ENCODE measurements around the gene SRSF1.

SRSF1 gene

GRCh38 chr17:57954397-57955182 is 52.5 kb downstream of the SRSF1 start:
- no peaks in the 10 kb centered on the region for H3K9me3 ChIP-seq (ENCODE audit: control insufficient read depth, low read length)
- H3K27ac ChIP-seq (ENCODE audit: insufficient read depth, low read depth, low read length, poor library complexity, severe bottlenecking), result no peak overlapping the region
- H3K4me3 ChIP-seq (ENCODE audit: insufficient read depth, low read depth, low read length), result peak overlapping the region; percentile 64
- H3K4me1 ChIP-seq (ENCODE audit: control insufficient read depth, insufficient read depth, low read length), result peaks cover 21% of the 10 kb centered on the region
- H3K27me3 ChIP-seq (ENCODE audit: control insufficient read depth, insufficient read depth, low read length, poor library complexity, severe bottlenecking), result peaks cover 32% of the 10 kb centered on the region
- 0% methylated on average over 85 of the region's 85 CpGs for WGBS, 2 experiments
- H3K36me3 ChIP-seq (ENCODE audit: control insufficient read depth, insufficient read depth, low read length), result no peaks in the 10 kb centered on the region

- H3K36me3 ChIP-seq (ENCODE audit: control insufficient read depth, insufficient read depth, low read length), result no peaks in the 10 kb centered on the region
- peak overlapping the region; percentile 64 for H3K4me3 ChIP-seq (ENCODE audit: insufficient read depth, low read depth, low read length)
- 55 to 57% methylated on average over 12 to 13 of the region's 13 CpGs for WGBS, 2 experiments
- peaks cover 22% of the 10 kb centered on the region for H3K4me1 ChIP-seq (ENCODE audit: control insufficient read depth, insufficient read depth, low read length)
- no peak overlapping the region for H3K27ac ChIP-seq (ENCODE audit: insufficient read depth, low read depth, low read length, poor library complexity, severe bottlenecking)
- H3K9me3 ChIP-seq (ENCODE audit: control insufficient read depth, low read length), result no peaks in the 10 kb centered on the region
- peaks cover 32% of the 10 kb centered on the region for H3K27me3 ChIP-seq (ENCODE audit: control insufficient read depth, insufficient read depth, low read length, poor library complexity, severe bottlenecking)
Measured at GRCh38 chr17:57953705-57954396, 53.2 kb downstream of the SRSF1 start.
